ENCODE measurements around the gene PEX14. TPM values are rescaled to one million over a fixed set of nuclear protein-coding genes. Genes with fewer than 3 reads are reported as not detected.

Gene PEX14
- polyA plus RNA-seq, 3 donors = 9.2 to 26.6 (median 10.8) TPM

DNA sequence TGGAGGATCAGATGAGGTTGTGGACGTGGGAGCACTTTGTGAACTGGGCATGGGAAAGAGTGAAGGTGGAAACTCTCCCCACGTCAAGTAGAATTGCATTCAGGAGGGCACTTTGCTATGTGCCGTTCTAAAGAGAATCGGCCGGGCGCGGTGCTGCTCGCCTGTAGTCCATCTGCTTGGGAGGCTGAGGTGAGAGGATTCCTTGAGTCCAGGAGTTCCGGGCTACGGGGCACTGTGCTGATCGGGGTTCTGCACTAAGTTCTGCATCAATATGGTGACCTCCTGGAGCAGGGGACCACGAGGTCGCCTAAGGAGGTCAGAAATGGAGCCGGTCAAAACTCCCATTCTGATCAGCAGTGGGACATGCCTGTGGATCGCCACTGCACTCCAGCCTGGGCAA, 141.9 kb downstream of the PEX14 start:
- WGBS, 3 donors = 95 to 96% (median 96%) methylated on average over 15 of the region's 15 CpGs
- H3K27ac ChIP-seq (ENCODE audit: low read depth, low read length) = no peak overlapping the region

DNA sequence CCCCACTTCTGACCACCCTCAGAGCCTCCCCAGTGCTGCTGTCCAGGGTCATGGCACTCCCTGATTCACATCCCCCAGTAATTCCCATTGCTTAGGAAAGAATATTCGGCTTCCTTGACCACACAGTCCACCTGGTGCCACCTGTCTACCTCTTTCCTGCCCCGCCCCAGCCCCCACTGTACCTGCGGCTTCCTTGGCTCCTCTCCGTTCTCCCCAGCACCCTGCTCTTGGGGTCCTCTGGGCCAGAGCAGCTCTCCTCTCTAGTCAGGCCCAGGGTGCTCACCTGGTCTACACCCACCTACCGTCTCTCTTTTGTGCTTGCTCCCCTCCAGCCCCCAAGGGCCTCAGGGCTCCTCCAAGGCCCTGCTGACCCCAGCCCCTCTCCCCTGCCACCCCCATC, 142.6 kb downstream of the PEX14 start:
- WGBS, 3 donors = 93 to 98% (median 97%) methylated on average over 5 of the region's 5 CpGs
- H3K27ac ChIP-seq (ENCODE audit: low read depth, low read length) = no peak overlapping the region

DNA sequence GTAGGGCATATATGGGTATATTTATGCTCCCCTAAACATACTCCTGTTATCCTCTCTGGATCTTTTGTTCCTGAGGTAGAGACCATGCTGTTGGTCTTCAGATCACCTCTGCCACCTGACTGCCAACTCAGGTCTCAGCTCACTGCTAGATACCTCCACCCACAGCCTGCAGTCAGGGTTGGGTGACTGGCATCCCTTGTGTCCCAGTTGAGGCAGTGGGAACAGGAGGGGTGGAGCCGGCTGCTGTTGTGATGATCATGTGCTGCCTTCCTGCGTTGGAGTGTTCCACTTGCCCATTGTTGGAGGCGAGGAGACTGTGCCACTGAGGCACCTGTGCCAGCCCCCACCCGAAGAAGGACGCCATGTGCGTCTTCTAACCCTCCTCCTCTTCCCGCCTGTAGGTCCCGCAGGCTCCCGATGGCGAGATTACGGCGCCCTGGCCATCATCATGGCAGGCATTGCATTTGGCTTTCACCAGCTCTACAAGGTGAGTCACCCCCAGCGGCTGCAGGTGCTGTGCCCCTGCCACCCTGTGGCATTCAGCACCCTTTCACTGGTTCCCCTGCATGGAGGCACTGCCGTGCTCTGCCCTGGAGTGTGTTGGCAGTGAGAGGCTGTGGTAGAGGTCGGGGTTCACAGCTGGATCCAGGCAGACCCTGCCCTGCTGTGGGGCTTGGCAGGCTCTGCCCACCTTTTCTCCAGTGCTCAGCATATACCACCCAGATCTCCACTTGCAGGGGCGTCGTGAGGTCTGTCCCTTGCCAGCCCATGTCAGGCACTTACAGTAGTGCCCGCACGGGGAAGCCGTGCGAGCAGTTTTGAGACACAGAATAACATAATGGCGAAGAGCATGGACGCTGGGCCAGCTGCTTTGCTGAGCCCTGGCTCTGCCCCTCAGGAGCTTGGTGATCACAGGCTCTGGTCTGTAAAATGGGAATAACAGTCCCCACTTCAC, 143.5 kb downstream of the PEX14 start:
- no peak overlapping the region for H3K27ac ChIP-seq (ENCODE audit: low read depth, low read length)
- 96% methylated on average over 23 of the region's 23 CpGs for WGBS, 3 donors

DNA sequence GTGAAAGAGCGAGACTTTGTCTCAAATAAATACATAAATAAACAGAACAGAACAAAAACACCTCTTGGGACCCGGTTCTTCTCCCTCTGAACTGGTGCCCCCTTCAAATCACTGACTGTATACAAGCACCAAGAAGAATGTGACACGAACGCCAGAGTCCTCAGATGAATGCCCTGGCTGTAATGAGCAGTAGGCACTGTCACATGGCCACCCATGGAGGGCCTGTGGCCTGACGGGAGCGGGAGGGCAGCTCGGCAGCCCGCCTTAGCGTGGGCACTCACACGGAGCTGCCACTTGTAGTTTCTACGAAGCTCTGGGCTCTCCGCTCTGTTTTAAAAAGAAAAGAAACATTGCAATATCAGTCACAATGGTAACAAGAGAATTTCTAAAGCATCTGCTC, 146.0 kb downstream of the PEX14 start:
- no peak overlapping the region for H3K27ac ChIP-seq (ENCODE audit: low read depth, low read length)
- WGBS, 3 donors = 93 to 97% (median 96%) methylated on average over 12 of the region's 12 CpGs

DNA sequence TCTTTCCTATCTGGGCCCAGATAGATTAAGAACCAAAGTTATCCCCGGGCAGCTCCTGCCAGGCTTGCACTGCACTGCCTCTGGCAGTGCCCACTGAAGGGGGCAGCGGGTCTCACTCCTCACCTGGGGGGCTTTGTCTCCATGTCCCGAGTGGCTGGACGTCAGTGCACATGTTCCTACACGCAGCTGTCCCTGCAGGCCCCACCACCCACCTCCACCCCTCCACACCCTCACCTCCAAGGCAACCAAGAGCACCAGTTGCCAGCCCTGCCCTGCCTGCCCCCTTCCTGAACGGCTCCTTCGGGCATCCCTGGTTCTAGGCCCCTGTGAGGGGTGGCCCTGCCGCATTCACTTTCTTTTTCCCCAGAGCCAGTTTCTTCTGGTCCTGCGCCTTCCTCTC, 147.2 kb downstream of the PEX14 start:
- WGBS, 3 donors = 86 to 95% (median 90%) methylated on average over 9 of the region's 9 CpGs

DNA sequence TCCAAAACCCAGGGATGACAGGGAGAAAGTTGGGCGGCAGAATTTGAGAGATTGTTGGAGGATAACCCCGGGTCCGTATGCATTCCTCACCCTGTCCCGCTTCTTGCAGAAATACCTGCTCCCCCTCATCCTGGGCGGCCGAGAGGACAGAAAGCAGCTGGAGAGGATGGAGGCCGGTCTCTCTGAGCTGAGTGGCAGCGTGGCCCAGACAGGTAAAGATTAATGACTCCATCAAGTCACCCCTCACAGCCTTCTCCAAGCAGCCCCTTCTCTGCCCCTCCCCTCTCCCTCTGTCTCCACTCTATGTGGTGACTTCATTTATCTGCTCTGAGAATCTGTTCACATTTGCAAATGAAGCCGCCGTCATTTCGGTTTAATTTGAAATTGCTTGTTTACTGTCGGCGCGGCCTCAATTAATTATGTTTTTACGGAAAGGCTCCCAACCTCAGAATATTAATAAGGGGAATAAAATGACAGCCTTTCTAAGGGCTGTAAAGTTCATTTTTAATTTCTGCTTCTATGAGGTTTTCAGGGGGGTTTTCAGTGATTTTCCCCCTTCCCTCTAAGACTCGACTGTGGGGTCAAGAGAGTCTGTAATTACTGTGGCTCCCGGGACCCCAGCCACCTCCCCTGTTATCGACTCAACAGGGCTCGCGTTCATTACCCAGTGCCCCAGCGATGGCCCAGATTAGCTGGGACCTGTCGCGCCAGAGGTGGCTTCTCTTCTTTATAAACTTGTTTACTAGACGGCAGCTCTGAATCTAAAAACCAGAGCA, 148.3 kb downstream of the PEX14 start:
- 94 to 96% (median 96%) methylated on average over 24 of the region's 24 CpGs for WGBS, 3 donors
- no peak overlapping the region for H3K27ac ChIP-seq (ENCODE audit: low read depth, low read length)

More for the DNA sequence above, 147.2 kb downstream of the PEX14 start:
- no peak overlapping the region for H3K27ac ChIP-seq (ENCODE audit: low read depth, low read length)

DNA sequence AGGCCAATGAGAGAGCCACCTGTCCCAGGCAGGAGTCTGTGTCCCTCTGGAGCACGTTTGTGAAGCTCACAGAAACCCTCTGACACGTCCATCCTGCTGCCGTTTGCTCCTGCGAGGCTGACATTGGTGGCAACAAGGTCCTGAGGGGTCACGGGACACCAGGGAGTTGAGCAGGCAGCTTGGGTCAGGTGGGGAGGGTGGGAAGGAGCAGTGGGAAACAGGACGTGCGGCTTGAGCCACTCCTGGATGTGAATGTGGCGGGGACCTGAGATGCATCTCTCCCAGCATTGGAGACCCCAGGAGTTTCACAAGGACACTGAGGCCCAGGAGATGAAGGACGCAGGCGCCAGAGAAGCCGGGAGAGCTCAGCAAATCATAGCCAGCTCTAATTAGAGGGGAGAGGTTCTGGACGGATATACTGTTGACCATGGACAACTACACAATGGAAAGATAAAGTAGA, 149.0 kb downstream of the PEX14 start:
- H3K27ac ChIP-seq (ENCODE audit: low read depth, low read length) = no peak overlapping the region

DNA sequence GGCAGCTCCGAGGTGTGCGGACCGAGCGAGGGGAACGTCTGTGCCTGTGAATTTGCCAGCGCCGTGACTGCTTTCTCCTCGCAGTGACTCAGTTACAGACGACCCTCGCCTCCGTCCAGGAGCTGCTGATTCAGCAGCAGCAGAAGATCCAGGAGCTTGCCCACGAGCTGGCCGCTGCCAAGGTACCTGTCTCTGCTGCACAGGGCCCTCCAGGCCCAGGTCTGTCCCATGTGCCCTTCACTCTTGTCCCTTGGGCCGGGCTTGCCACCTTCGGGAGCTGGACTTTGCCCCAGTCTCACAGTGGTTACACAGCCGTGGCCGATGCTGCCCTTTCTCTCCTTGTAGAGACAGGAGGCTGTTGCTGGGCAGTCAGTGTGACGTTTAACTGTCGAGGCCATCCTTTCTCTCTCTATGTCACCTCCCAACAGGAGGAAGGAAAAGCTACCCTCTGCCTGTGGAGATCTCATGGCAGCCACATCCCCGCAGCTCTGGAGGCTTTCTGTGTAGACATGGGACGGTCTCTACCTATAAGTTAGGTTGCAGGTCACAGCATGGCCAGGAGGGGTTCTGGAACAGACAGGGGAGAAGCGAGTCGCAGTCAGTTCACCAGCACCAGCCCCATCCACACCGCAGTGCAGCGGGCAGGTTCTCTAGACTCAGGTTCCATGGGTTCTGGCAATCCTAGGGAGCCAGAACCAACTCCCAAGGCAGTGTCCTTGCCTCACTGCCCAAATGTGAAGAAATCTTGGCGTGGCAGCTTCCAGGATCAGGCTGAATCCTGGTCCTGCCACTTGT, 149.7 kb downstream of the PEX14 start:
- no peak overlapping the region for H3K27ac ChIP-seq (ENCODE audit: low read depth, low read length)
- WGBS, 3 donors = 93 to 95% (median 94%) methylated on average over 26 of the region's 26 CpGs

More for the DNA sequence above, 149.0 kb downstream of the PEX14 start:
- WGBS, 3 donors = 94 to 95% (median 95%) methylated on average over 12 of the region's 12 CpGs

DNA sequence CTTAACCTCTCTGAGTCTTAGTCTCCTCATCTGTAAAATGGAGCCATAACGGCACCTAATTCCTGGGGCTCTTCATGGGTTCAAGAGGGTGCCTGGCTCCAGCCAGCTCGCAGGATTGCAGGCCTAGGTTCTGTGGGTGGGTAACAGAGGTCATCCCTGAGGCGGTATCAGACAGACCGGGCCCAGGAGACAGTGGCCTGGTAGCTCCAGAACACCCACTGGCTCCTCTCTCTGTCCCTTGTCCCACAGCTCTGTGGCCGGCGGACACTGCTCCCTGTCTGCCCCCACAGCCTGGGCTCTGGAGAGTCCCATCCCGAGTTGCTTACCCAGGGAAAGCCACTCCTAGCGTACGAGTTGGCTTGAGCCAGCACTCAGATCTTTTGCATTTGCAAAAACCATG, 150.3 kb downstream of the PEX14 start:
- 90 to 96% (median 93%) methylated on average over 9 of the region's 9 CpGs for WGBS, 3 donors
- no peak overlapping the region for H3K27ac ChIP-seq (ENCODE audit: low read depth, low read length)

DNA sequence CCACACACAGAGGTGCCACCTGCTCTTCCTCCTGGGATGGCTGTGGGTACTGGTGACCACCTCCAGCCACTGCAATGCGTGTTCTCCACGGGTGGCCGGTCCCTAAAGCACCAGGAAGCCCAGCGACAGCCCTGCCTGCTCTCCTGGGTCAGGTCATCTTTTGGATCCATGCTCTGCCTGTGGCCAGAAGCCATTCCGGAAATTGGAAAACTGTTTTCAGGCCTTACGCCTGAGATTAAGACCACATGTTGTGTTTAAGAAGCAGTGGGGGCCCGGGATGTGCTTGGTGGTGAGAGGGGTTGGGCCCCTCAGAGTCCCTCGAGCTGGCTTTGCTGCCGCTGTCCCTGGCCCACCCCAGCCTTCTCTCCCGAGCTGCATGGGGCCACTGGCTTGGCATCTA, 150.8 kb downstream of the PEX14 start:
- H3K27ac ChIP-seq (ENCODE audit: low read depth, low read length) = no peak overlapping the region

DNA sequence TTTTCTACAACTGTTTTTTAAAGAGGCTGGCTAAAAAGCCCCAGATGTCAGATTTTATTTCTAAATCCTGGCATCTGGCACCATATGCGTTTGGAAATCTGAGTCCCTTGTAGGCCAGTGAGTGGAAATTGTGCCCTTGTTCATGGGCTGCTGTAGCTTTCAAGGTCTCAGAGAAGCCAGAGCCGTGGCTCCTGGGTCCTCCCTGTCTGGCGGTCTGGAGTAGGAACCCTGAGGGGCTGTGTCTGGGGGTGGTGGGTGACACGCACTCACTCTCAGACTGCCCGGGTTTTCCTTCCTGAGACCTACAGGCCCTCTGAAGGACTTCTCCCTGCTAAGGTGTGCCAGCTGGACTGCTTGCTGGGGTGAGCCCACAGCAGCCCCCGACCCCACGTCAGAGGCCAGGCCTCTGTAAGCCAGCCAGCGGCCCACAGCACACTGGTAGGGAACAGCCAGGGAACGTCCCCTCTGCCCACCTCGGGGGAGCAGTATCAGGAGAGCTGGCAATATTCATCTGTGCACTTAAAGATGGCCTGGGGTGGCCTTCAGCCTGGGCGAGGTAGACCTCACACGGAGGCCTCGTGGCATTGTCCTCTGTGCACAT, 151.5 kb downstream of the PEX14 start:
- H3K27ac ChIP-seq (ENCODE audit: low read depth, low read length) = no peak overlapping the region
- WGBS, 3 donors = 90 to 91% (median 91%) methylated on average over 13 of the region's 13 CpGs

More for the DNA sequence above, 150.8 kb downstream of the PEX14 start:
- 78 to 92% (median 83%) methylated on average over 10 of the region's 10 CpGs for WGBS, 3 donors

DNA sequence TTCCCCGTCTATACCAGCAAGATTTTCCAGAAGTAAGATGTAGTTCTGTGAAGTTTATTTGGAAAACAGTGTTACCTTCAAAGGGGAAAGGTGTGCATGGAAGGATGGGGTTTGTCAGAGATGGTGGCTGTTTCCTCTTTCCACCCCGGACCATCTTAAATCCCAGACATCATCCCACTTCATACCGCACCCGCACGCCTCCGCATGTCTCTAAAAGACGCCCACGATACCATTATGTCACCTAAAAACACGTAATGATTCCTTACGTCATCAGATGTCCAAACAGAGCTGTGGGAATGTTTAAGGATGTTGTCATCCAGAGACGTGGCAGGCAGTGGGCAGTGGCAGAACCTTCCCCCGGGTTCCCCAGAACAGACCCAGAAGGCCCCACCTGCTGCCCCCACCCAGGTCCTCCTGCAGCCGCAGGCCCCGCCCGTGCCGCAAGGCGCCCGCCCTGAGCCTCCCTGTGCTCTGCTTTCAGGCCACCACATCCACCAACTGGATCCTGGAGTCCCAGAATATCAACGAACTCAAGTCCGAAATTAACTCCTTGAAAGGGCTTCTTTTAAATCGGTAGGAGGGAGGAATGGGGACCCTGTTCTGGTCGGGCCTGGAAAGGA, 152.2 kb downstream of the PEX14 start:
- WGBS, 3 donors = 89 to 92% (median 91%) methylated on average over 22 of the region's 22 CpGs
- no peak overlapping the region for H3K27ac ChIP-seq (ENCODE audit: low read depth, low read length)

DNA sequence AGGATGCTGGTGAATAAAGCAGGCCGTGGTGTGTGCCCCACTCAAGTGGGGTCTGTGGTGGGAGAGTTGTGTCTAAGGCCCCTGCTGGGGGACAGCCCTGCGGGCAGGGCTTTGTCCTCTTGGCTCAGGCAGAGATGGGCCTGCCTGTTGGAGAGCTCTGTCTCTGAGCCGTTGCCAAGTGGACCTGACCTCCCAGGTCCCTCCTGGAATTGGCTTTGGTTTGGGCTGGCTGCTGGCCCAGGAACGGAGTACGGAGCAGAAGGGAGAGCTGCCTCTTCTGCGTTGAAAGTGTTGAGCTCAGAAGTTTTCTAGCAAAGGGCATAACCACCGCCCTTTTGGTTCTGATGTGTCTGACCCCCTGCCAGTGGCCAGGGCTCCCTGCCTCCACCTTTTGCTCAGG, 153.9 kb downstream of the PEX14 start:
- 36 to 57% (median 50%) methylated on average over 7 of the region's 7 CpGs for WGBS, 3 donors
- no peak overlapping the region for H3K27ac ChIP-seq (ENCODE audit: low read depth, low read length)

DNA sequence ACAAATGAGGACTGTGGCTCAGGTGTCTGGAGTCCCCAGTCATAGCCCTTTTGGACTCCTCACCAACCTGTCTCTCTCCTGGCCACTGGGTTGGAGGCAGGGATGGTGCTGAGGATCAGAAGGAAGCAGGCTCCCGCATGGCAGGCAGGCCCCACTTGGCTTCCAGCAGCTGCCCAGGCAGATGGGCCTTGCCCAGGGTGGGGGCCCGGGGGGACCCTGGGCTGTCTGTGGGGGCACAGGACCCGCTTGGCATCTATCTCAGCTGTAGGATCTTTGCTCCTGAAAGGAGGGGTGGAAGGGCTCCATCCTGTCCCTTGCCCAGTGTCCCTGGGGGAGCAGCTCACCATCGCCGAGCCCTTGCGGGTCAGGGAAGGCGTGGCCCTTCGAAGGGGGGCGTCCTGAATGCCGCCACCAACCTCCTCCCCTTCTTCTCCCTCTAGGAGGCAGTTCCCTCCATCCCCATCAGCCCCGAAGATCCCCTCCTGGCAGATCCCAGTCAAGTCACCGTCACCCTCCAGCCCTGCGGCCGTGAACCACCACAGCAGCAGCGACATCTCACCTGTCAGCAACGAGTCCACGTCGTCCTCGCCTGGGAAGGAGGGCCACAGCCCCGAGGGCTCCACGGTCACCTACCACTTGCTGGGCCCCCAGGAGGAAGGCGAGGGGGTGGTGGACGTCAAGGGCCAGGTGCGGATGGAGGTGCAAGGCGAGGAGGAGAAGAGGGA, 154.5 kb downstream of the PEX14 start:
- no peak overlapping the region for H3K27ac ChIP-seq (ENCODE audit: low read depth, low read length)
- 89 to 96% (median 93%) methylated on average over 22 to 25 of the region's 25 CpGs for WGBS, 3 donors

DNA sequence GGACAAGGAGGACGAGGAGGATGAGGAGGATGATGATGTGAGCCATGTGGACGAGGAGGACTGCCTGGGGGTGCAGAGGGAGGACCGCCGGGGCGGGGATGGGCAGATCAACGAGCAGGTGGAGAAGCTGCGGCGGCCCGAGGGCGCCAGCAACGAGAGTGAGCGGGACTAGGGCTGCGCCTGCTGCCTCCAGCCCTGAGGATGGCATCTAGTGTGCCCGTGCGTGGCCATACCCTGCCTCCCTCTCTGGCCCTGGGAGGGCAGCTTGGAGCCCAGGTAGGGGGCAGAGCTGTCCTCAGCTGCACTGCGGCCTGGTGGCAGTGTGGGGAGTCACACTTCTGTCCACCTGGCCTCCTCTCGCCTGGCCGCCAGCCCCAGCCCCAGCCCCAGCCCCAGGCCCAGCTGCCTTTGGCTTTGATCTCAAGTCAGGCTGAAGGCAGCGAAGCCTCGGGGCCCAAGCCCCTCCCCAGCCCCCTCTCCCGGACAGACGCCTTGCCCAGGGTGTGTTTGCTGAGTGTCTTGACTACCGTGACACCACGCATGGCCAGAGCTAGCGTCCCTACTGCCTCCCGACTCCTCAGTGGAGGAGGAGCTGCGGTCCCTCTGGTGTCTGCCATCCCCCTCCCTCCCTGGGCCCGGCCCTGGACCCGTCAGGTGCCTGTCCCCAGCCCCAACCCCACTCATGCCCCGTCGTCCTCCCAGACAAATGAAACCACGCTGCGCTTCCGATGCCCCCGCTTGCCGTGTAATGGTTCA, 155.2 kb downstream of the PEX14 start:
- H3K27ac ChIP-seq (ENCODE audit: low read depth, low read length) = no peak overlapping the region
- WGBS, 3 donors = 92 to 94% (median 93%) methylated on average over 27 to 36 of the region's 36 CpGs

DNA sequence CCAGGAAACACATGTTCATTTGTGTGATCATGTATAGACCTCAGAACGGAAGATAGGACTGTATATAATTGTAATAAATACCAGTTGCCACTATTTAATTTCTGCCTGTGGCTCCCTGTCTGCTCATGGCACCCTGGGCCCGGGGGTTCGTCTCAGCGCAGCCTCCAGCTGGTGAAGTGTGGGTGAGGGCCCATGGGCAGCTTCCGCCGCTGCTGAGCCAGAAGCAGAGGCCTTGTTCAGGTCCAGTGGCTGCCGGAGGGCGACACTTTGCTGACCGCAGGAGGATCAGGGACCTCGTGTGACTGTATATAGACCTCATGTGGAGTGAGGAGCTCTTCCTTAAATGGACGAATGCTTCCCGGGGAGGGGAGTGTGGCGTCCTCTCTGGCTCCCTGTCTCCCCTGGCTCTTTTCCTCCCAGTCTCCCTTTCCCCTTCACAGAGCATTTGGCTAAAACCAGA, 155.9 kb downstream of the PEX14 start:
- 84 to 96% (median 90%) methylated on average over 13 of the region's 13 CpGs for WGBS, 3 donors
- H3K27ac ChIP-seq (ENCODE audit: low read depth, low read length) = no peak overlapping the region
